Cerebellar nuclear complex (tissue), 1 donor: ENCODE data around the gene MALT1.
"Not testable (repeated sequence)": the region's sequence is repeated elsewhere in the genome, so short reads cannot be mapped to it uniquely, and the experiment has no call there.

Experiments
- DNase-seq, 2 experiments: peaks; one replicate each; lab custom pipeline; 2025; lab: John Stamatoyannopoulos, UW

The MALT1 gene

GRCh38 chr18:58671111-58671631 is at the start of gene MALT1:
Gene MALT1, plus strand, starts transcription at chr18:58671465. Its CDS starts 179 bp downstream, at chr18:58671644.
- DNase-seq, result peak in 1 of 2 experiments; percentile 74

GRCh38 chr18:58624011-58624410 is 47.3 kb upstream of the MALT1 start:
- DNase-seq, result no peak

GRCh38 chr18:58625839-58626238 is 45.4 kb upstream of the MALT1 start:
- no peak for DNase-seq

GRCh38 chr18:58630071-58630470 is 41.2 kb upstream of the MALT1 start:
- no peak for DNase-seq

GRCh38 chr18:58631301-58631700 is 40.0 kb upstream of the MALT1 start:
- DNase-seq, result no peak

- DNase-seq, result no peak
These were observed 38.7 kb upstream of the MALT1 start for GRCh38 chr18:58632552-58632951.

- no peak for DNase-seq
These were observed 37.4 kb upstream of the MALT1 start for GRCh38 chr18:58633874-58634273.

- DNase-seq, result no peak
These were observed 35.4 kb upstream of the MALT1 start for GRCh38 chr18:58635891-58636290.

- no peak for DNase-seq
These were observed 34.1 kb upstream of the MALT1 start for GRCh38 chr18:58637197-58637596.

GRCh38 chr18:58637946-58638345 is 33.3 kb upstream of the MALT1 start:
- no peak for DNase-seq

- no peak for DNase-seq
These were observed 32.8 kb upstream of the MALT1 start for GRCh38 chr18:58638441-58638840.

GRCh38 chr18:58639237-58639636 is 32.0 kb upstream of the MALT1 start:
- no peak for DNase-seq

- no peak for DNase-seq
These were observed 31.4 kb upstream of the MALT1 start for GRCh38 chr18:58639751-58640427.

GRCh38 chr18:58640428-58640805 is 30.8 kb upstream of the MALT1 start:
- DNase-seq, result no peak

GRCh38 chr18:58640891-58641610 is 30.2 kb upstream of the MALT1 start:
- DNase-seq, result no peak

GRCh38 chr18:58643557-58643956 is 27.7 kb upstream of the MALT1 start:
- not testable (repeated sequence) for DNase-seq

GRCh38 chr18:58645398-58645797 is 25.9 kb upstream of the MALT1 start:
- no peak for DNase-seq

- no peak for DNase-seq
These were observed 24.9 kb upstream of the MALT1 start for GRCh38 chr18:58646334-58646862.

- no peak for DNase-seq
These were observed 21.1 kb upstream of the MALT1 start for GRCh38 chr18:58649966-58650816.

GRCh38 chr18:58650830-58651229 is 20.4 kb upstream of the MALT1 start:
- not testable (repeated sequence) for DNase-seq

GRCh38 chr18:58653144-58653722 is 18.0 kb upstream of the MALT1 start:
- not testable (repeated sequence) for DNase-seq
